Measurements from ENCODE around the gene MED27. TPM values are rescaled to one million over a fixed set of nuclear protein-coding genes. Genes with fewer than 3 reads are reported as not detected.

Gene MED27
- total RNA-seq, 4 donors from 2014 or later: 4.1 to 6.3 (median 5.7) TPM

GRCh38 chr9:132040246-132040645 lies 39.4 kb downstream of the MED27 start:
- TF ChIP-seq POLR2A (IDR thresholded peaks at IDR 0.05) (no peak), CTCF (IDR thresholded peaks at IDR 0.05) (no peak)
- no peak overlapping the region for H3K27ac ChIP-seq
- DNase-seq: no peak
- H3K4me1 ChIP-seq: no peaks in the 10 kb centered on the region
- H3K36me3 ChIP-seq: no peaks in the 10 kb centered on the region
- H3K4me3 ChIP-seq: no peak overlapping the region
- H3K27me3 ChIP-seq: no peaks in the 10 kb centered on the region
- H3K9me3 ChIP-seq: no peaks in the 10 kb centered on the region

DNA sequence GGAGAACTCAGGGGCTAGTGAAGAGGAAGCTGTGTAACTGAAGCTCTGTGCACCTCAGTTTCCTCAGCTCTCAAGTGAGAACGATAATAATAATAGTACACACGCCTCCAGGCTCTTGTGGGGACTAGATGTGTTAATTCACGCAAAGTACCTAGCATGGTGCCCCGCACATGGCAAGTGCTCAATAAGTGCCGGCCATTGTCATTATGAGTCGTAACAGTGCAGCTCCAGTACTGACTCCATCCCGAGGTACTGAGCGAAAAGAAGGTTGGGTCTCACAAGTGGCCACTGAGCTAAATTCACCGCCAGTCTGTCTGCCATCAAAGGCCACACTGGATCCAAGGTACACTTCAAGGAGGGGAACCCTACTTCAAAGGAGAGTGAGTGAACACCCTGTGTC lies 40.4 kb downstream of the MED27 start:
- no peaks in the 10 kb centered on the region for H3K9me3 ChIP-seq
- no peak for DNase-seq
- H3K27me3 ChIP-seq: no peaks in the 10 kb centered on the region
- no peaks in the 10 kb centered on the region for H3K4me1 ChIP-seq
- no peak overlapping the region for H3K4me3 ChIP-seq
- TF ChIP-seq CTCF (IDR thresholded peaks at IDR 0.05) (no peak), POLR2A (IDR thresholded peaks at IDR 0.05) (no peak)
- no peak overlapping the region for H3K27ac ChIP-seq
- H3K36me3 ChIP-seq: no peaks in the 10 kb centered on the region

- no peak overlapping the region for H3K4me3 ChIP-seq
- no peaks in the 10 kb centered on the region for H3K36me3 ChIP-seq
- H3K4me1 ChIP-seq: no peaks in the 10 kb centered on the region
- TF ChIP-seq CTCF (IDR thresholded peaks at IDR 0.05): no peak
- TF ChIP-seq POLR2A (IDR thresholded peaks at IDR 0.05): no peak
- H3K27me3 ChIP-seq: no peaks in the 10 kb centered on the region
- no peak overlapping the region for H3K27ac ChIP-seq
- no peak for DNase-seq
- no peaks in the 10 kb centered on the region for H3K9me3 ChIP-seq
Measured at GRCh38 chr9:132037458-132037857, 42.2 kb downstream of the MED27 start.

- H3K4me3 ChIP-seq: no peak overlapping the region
- H3K27me3 ChIP-seq: no peaks in the 10 kb centered on the region
- TF ChIP-seq CTCF (IDR thresholded peaks at IDR 0.05): no peak
- no peaks in the 10 kb centered on the region for H3K4me1 ChIP-seq
- H3K27ac ChIP-seq: no peak overlapping the region
- H3K36me3 ChIP-seq: no peaks in the 10 kb centered on the region
- no peak for DNase-seq
- no peaks in the 10 kb centered on the region for H3K9me3 ChIP-seq
Measured at GRCh38 chr9:132036521-132036920, 43.1 kb downstream of the MED27 start.

DNA sequence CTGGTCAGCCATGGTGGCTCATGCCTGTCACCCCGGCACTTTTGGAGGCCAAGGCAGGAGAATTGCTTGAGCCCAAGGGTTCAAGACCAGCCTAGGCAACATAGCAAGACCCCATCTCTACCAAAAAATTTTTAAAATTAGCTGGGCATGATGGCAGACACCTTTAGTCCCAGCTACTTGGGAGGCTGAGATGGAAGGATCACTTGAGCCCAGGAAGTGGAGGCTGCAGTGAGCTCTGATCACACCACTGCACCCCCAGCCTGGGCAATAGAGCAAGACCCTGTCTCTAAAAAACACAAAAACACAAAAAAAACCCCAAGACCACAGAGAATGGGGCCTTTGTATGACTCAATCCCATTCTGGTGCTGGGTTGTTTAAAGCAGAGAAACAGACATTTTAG lies 44.0 kb downstream of the MED27 start:
- Histone ChIP-seq H3K36me3 (no peaks in the 10 kb centered on the region), H3K4me1 (no peaks in the 10 kb centered on the region), H3K9me3 (no peaks in the 10 kb centered on the region), H3K4me3 (no peak overlapping the region), H3K27ac (no peak overlapping the region), H3K27me3 (no peaks in the 10 kb centered on the region)
- TF ChIP-seq CTCF (IDR thresholded peaks at IDR 0.05): no peak
- TF ChIP-seq POLR2A (IDR thresholded peaks at IDR 0.05): no peak
- no peak for DNase-seq

GRCh38 chr9:132032238-132032950 lies 47.3 kb downstream of the MED27 start:
- Histone ChIP-seq H3K4me1 (no peaks in the 10 kb centered on the region), H3K27ac (no peak overlapping the region), H3K36me3 (no peaks in the 10 kb centered on the region), H3K27me3 (no peaks in the 10 kb centered on the region), H3K9me3 (no peaks in the 10 kb centered on the region), H3K4me3 (no peak overlapping the region)
- DNase-seq: no peak
- TF ChIP-seq POLR2A (IDR thresholded peaks at IDR 0.05) (no peak), CTCF (IDR thresholded peaks at IDR 0.05) (no peak)
